Osteoblast (primary cell): ENCODE results near the gene CTH. TPM values are rescaled to one million over a fixed set of nuclear protein-coding genes. Genes with fewer than 3 reads are reported as not detected.
"Not testable (repeated sequence)": the region's sequence is repeated elsewhere in the genome, so short reads cannot be mapped to it uniquely, and the experiment has no call there.

ENCODE experiments used
- DNase-seq: peaks from one replicate; pipeline ENCODE4 v3.0.0; 2011; ENCODE audit warnings: low spot score, mixed read lengths; ENCODE audit not compliant: insufficient read length; ENCODE audit errors: missing footprints
- H2AFZ ChIP-seq: 2 replicates; pipeline ENCODE4 v1.6.0; 2011; ENCODE audit warnings: mild to moderate bottlenecking, low read length
- H3K27ac ChIP-seq: 2 replicates; pipeline ENCODE4 v1.5.1; 2011; ENCODE audit warnings: mild to moderate bottlenecking, low read depth, low read length, moderate library complexity
- H3K27me3 ChIP-seq: 2 replicates; pipeline ENCODE4 v1.6.0; 2012; ENCODE audit warnings: mild to moderate bottlenecking, control low read depth, inconsistent platforms, low read length, moderate library complexity; ENCODE audit not compliant: insufficient read depth
- H3K36me3 ChIP-seq: 2 replicates; pipeline ENCODE4 v1.5.1; 2011; ENCODE audit warnings: mild to moderate bottlenecking, low read length, control low read depth, moderate library complexity; ENCODE audit not compliant: insufficient read depth
- H3K4me1 ChIP-seq: 2 replicates; pipeline ENCODE4 v1.5.1; 2011; ENCODE audit warnings: mild to moderate bottlenecking, low read length, control low read depth, moderate library complexity; ENCODE audit not compliant: insufficient read depth
- H3K4me2 ChIP-seq: 2 replicates; pipeline ENCODE4 v1.6.0; 2011; ENCODE audit warnings: mild to moderate bottlenecking, low read length; ENCODE audit not compliant: insufficient read depth
- H3K4me3 ChIP-seq: fragments of 200-600 bp; sonication (generic); 3 replicates; pipeline ENCODE4 v1.5.1; 2012; ENCODE audit warnings: mild to moderate bottlenecking, low read length, inconsistent platforms; ENCODE audit not compliant: insufficient read depth
- H3K79me2 ChIP-seq: 2 replicates; pipeline ENCODE4 v1.6.0; 2012; ENCODE audit warnings: mild to moderate bottlenecking, low read length, control low read depth, inconsistent platforms; ENCODE audit not compliant: insufficient read depth
- H3K9me3 ChIP-seq: 2 replicates; pipeline ENCODE4 v1.5.1; 2011; ENCODE audit warnings: low read depth, low read length, control low read depth
- H4K20me1 ChIP-seq: 2 replicates; pipeline ENCODE4 v1.6.0; 2012; ENCODE audit warnings: mild to moderate bottlenecking, low read length, control low read depth; ENCODE audit not compliant: insufficient read depth
- CTCF ChIP-seq: IDR thresholded peaks from 2 replicates; pipeline ENCODE4 v1.5.1; 2011; ENCODE audit warnings: mild to moderate bottlenecking, low read depth, low read length, moderate library complexity; ENCODE audit errors: extremely low read depth
- total RNA-seq: library from RNA; depleted of rRNA; stranded (reverse); fragments of >200 nt; gene quantifications from 2 replicates; pipeline ENCODE4 v1.2.3, GENCODE V29; 2012

The CTH gene
- total RNA-seq, 1 donor = 11.2 TPM

GRCh38 chr1:70371586-70371985, 39.5 kb upstream of the CTH start:
- not testable (repeated sequence) for H3K4me3 ChIP-seq, H3K9me3 ChIP-seq, H4K20me1 ChIP-seq, H2AFZ ChIP-seq, H3K27me3 ChIP-seq, H3K4me2 ChIP-seq, DNase-seq, H3K36me3 ChIP-seq, H3K27ac ChIP-seq, H3K4me1 ChIP-seq, H3K79me2 ChIP-seq

GRCh38 chr1:70372426-70372825, 38.6 kb upstream of the CTH start:
- Histone ChIP-seq H3K4me1 (no peaks in the 10 kb centered on the region), H3K27me3 (no peaks in the 10 kb centered on the region), H3K36me3 (no peaks in the 10 kb centered on the region), H3K27ac (no peak overlapping the region), H3K4me2 (no peak overlapping the region), H3K4me3 (no peak overlapping the region), H3K9me3 (no peaks in the 10 kb centered on the region), H4K20me1 (no peaks in the 10 kb centered on the region), H3K79me2 (no peaks in the 10 kb centered on the region), H2AFZ (no peak overlapping the region)
- no peak for DNase-seq
- TF ChIP-seq CTCF = no peak

- H2AFZ ChIP-seq, H3K4me1 ChIP-seq, H4K20me1 ChIP-seq, H3K9me3 ChIP-seq, H3K79me2 ChIP-seq, DNase-seq, H3K36me3 ChIP-seq, H3K27me3 ChIP-seq, H3K4me3 ChIP-seq, H3K27ac ChIP-seq, H3K4me2 ChIP-seq: not testable (repeated sequence)
Measured at GRCh38 chr1:70373580-70373979, 37.5 kb upstream of the CTH start.

GRCh38 chr1:70376196-70376595, 34.9 kb upstream of the CTH start:
- no peaks in the 10 kb centered on the region for H3K27me3 ChIP-seq

GRCh38 chr1:70382682-70383081, 28.4 kb upstream of the CTH start:
- no peaks in the 10 kb centered on the region for H3K9me3 ChIP-seq
- H3K27me3 ChIP-seq = no peaks in the 10 kb centered on the region
- TF ChIP-seq CTCF = no peak
- H4K20me1 ChIP-seq = no peaks in the 10 kb centered on the region
- H3K79me2 ChIP-seq = no peaks in the 10 kb centered on the region
- no peak overlapping the region for H3K4me2 ChIP-seq
- H3K4me1 ChIP-seq = no peaks in the 10 kb centered on the region
- no peak overlapping the region for H3K27ac ChIP-seq
- H3K36me3 ChIP-seq = no peaks in the 10 kb centered on the region
- no peak overlapping the region for H3K4me3 ChIP-seq
- H2AFZ ChIP-seq = no peak overlapping the region
- DNase-seq = no peak

More at GRCh38 chr1:70376196-70376595, 34.9 kb upstream of the CTH start:
- H3K9me3 ChIP-seq = no peaks in the 10 kb centered on the region
- no peak for TF ChIP-seq CTCF
- H3K4me2 ChIP-seq = no peak overlapping the region
- DNase-seq = no peak
- no peak overlapping the region for H3K27ac ChIP-seq
- no peak overlapping the region for H2AFZ ChIP-seq
- H3K4me3 ChIP-seq = no peak overlapping the region
- H3K79me2 ChIP-seq = no peaks in the 10 kb centered on the region
- H3K4me1 ChIP-seq = no peaks in the 10 kb centered on the region
- no peaks in the 10 kb centered on the region for H4K20me1 ChIP-seq
- H3K36me3 ChIP-seq = no peaks in the 10 kb centered on the region
